GM19468 (cell line): ENCODE results near the gene STAT5A.
"Not testable (repeated sequence)": the region's sequence is repeated elsewhere in the genome, so short reads cannot be mapped to it uniquely, and the experiment has no call there.

Experiments
- ATAC-seq: cut with Tn5 transposase; IDR thresholded peaks from one replicate; pipeline ENCODE4 v1.9.1; 2021; ENCODE audit warnings: mild to moderate bottlenecking, moderate library complexity, moderate number of reproducible peaks; ENCODE audit not compliant: unreplicated experiment; ENCODE audit errors: extremely low read depth

The STAT5A gene

GRCh38 chr17:42283241-42284023 is 4.9 kb upstream of the STAT5A start:
- ATAC-seq: no peak

DNA sequence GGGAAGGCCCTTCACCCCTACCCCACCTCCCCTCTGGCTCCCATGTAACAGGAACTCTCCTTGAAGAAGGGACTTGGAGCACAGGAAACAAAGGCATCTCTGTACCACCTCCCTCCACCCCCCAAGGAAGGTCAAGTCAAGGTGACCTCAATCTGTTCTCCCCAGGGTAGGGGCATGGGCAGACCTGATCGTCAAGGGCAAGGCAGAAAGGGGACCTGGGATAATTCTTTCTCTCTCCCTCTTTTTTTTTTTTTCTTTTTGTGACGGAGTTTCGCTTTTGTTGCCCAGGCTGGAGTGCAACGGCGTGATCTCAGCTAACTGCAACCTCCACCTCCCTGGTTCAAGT is 4.3 kb upstream of the STAT5A start:
- no peak for ATAC-seq

- no peak for ATAC-seq
These were observed 3.7 kb upstream of the STAT5A start for GRCh38 chr17:42284566-42284965.

- no peak for ATAC-seq
These were observed 2.8 kb upstream of the STAT5A start for GRCh38 chr17:42285346-42286050.

- no peak for ATAC-seq
These were observed 1.7 kb upstream of the STAT5A start for GRCh38 chr17:42286411-42287221.

DNA sequence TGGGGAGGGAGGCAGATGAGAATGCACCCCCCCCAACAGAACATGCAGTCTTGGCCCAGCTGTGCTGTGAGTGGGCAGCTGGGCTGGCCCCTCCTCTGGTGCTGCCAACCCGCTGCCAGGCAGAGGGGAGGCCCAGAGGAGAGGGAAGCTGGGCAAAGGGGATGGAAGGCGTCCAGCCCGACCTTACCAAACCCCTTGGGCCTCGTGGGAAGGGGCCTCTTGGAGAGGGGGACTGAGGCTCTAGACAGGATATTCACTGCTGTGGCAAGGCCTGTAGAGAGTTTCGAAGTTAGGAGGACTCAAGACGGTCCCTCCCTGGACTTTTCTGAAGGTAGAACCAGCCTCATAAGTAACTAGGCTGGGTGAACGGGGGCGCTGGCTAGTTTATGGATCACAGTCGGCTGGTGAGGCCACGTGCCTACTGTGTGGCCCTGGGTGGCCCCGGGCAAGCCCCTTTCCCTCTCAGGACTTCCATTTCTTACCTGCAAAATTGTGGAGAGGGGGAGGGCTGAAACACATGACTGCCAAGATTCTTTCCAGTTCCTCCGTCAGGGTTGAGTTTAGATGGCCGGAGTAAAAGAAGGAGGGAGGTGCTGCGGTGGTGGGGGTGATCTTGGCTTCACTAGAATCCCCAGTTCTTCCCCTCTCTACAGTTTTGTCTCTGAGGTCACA is 857 bp upstream of the STAT5A start:
- ATAC-seq: no peak

DNA sequence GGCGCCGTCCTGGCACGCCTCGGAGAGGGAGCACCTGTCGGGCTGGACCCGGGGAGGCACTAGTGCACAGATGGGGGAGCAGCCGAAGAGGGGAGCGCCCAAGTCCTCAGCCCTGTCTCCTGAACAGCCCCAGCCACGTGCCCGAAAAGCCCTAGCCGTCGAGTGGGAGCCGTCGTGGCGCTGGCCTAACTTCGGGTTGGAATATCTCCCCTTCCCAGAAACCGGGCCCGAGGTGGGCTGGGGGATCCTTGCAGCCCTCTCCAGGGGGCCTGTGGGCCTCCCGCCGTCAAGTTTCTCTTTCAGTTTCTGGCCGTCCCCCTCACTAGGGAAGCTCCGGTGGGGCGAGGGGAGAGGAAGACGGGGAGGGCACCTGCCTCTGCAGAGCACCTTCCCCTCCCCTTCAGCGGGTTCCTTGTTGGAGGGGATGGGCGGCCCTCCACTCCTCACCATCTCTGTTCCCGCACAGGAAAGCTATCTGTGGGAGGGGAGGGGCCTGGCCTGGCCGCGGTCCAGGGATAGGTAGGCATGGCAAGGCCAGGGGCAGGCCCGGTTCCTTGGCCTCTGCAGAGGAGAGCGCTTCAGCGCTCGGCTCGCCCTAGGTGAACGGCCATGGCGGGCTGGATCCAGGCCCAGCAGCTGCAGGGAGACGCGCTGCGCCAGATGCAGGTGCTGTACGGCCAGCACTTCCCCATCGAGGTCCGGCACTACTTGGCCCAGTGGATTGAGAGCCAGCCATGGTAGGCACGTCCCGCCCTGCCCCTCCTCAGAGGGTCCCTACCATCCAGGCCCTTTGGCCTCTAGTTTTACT is 709 bp downstream of the STAT5A start:
- no peak for ATAC-seq

- no peak for ATAC-seq
These were observed 1.4 kb downstream of the STAT5A start for GRCh38 chr17:42289611-42290181.

- no peak for ATAC-seq
These were observed 2.3 kb downstream of the STAT5A start for GRCh38 chr17:42290577-42290976.

DNA sequence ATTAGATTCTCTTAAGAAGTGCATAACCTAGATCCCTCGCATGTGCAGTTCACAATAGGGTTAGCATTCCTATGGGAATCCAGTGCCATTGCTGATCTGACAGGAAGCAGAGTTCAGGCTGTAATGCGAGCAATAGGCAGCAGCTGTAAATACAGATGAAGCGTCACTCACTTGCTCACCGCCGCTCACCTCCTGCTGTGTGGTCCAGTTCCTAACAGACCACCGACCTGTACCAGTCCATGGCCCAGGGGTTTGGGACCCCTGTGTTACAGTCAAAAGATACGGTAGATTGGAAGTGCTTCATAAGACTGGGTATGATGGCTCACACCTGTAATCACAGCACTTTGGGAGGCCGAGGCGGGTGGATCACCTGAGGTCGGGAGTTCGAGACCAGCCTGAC is 2.8 kb downstream of the STAT5A start:
- no peak for ATAC-seq

DNA sequence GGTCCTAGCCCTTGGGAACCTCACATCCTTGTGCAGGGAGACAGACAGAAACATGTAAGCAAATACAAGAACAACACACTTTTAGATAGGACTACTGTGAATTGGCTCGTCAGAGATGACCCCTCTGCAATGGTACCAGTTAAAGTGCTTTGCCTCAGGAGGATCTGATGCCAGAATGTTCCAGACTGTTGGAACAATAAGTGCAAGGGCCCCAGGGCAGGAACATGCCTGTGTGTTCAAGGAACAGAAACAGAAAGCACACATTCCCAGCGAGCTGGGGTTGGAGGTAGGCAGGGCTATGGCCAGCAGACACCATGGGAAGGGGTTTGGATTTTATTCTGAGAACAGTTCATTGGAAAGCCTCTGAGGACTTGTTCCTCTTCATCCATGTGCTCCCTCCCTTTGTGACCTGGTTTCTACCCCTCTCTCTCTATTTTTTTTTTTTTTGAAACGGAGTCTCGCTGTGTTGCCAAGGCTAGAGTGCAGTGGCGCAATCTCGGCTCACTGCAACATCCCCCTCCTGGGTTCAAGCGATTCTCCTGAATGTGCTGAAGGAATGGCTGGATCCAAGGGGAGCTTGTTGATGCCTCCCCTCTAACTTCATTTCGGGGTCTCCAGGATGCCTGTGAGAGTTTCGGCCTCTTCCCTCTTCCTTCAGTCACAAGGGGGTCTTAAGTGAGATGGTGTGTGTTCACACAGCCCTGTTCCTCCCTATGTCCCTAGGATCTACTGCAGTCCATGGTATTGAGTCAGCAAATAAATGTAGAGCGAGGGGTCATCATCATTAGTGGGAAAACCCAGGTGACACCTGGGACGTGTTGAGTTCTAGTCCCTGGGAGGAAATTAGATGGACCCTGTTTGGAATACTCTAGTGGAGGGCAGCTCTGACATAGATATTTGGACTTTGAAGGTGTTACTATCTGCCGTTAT is 6.4 kb downstream of the STAT5A start:
- no peak for ATAC-seq

DNA sequence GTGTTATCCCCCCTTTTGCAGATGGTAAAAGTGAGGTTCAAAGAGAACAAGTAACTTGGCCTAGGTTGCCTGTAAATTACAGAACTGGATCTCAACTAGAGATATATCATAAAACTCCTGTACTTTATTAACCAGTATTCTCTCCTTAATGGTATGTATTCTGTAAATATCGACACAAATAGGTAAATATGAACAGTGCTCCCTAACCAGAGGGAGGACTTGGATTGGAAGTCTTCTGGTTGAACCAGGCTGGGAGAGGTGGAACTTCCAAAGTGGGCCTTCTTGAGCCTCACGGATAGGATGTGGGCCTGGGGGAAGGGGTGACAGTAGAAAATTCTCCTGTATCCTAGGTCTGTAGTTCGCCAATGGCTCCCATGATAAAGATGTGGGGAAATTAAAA is 7.7 kb downstream of the STAT5A start:
- no peak for ATAC-seq

- not testable (repeated sequence) for ATAC-seq
These were observed 9.5 kb downstream of the STAT5A start for GRCh38 chr17:42297775-42298174.

GRCh38 chr17:42299361-42299760 is 11.1 kb downstream of the STAT5A start:
- not testable (repeated sequence) for ATAC-seq

DNA sequence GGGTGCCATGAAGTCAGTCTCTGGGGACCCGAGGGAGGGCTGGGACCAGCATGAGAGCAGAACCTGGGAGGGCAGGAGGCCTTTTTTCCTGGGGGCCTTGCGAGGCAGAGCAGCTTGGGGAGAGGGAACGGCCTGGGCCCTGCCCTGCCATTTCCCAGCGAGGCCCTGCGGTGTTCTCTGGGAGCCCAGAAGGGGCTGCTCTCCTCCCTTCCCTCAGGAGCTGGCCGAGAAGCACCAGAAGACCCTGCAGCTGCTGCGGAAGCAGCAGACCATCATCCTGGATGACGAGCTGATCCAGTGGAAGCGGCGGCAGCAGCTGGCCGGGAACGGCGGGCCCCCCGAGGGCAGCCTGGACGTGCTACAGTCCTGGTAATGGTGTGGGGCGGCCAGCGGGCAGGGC is 11.6 kb downstream of the STAT5A start:
- ATAC-seq: not testable (repeated sequence)

GRCh38 chr17:42301022-42301421 is 12.7 kb downstream of the STAT5A start:
- ATAC-seq: no peak

GRCh38 chr17:42303694-42304093 is 15.4 kb downstream of the STAT5A start:
- ATAC-seq: no peak
